Measurements from ENCODE around the gene TACC3.

- TF ChIP-seq, protein P1, sequence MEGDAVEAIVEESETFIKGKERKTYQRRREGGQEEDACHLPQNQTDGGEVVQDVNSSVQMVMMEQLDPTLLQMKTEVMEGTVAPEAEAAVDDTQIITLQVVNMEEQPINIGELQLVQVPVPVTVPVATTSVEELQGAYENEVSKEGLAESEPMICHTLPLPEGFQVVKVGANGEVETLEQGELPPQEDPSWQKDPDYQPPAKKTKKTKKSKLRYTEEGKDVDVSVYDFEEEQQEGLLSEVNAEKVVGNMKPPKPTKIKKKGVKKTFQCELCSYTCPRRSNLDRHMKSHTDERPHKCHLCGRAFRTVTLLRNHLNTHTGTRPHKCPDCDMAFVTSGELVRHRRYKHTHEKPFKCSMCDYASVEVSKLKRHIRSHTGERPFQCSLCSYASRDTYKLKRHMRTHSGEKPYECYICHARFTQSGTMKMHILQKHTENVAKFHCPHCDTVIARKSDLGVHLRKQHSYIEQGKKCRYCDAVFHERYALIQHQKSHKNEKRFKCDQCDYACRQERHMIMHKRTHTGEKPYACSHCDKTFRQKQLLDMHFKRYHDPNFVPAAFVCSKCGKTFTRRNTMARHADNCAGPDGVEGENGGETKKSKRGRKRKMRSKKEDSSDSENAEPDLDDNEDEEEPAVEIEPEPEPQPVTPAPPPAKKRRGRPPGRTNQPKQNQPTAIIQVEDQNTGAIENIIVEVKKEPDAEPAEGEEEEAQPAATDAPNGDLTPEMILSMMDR (IDR thresholded peaks at IDR 0.05; ENCODE audit: insufficient read depth, low read depth, low read length): no peak
- no peak for TF ChIP-seq EZH2 (IDR thresholded peaks at IDR 0.05; ENCODE audit: insufficient read depth, low read length)
Measured at GRCh38 chr4:1727117-1728031, 6.1 kb downstream of the TACC3 start.

Measured in astrocyte (in vitro differentiated cells and primary cell).